Ascending aorta (tissue), 2 donors: ENCODE data around the gene CBLN3. TPM values are rescaled to one million over a fixed set of nuclear protein-coding genes. Genes with fewer than 3 reads are reported as not detected.
"Not testable (repeated sequence)": the region's sequence is repeated elsewhere in the genome, so short reads cannot be mapped to it uniquely, and the experiment has no call there.

Source experiments
- DNase-seq, 2 donors: peaks; one replicate each; pipeline ENCODE4 v3.0.0-alpha.2; 2019; ENCODE audit warnings: low spot score in 2 of 2
- H3K27ac ChIP-seq, 2 donors: fragments of 200-600 bp; sonication (generic); one replicate each; pipeline ENCODE4 v1.5.1; 2016 to 2017; ENCODE audit warnings: mild to moderate bottlenecking in 1 of 2
- H3K27me3 ChIP-seq: fragments of 200-600 bp; sonication (generic); one replicate; pipeline ENCODE4 v1.5.1; 2017
- H3K36me3 ChIP-seq, 2 donors: fragments of 200-600 bp; sonication (generic); one replicate each; pipeline ENCODE4 v1.5.1; 2016
- H3K4me1 ChIP-seq, 2 donors: fragments of 200-600 bp; sonication (generic); one replicate each; pipeline ENCODE4 v1.5.1; 2016 to 2017; ENCODE audit warnings: mild to moderate bottlenecking in 1 of 2
- H3K4me3 ChIP-seq, 2 donors: fragments of 200-600 bp; sonication (generic); one replicate each; pipeline ENCODE4 v1.5.1; 2016 to 2017; ENCODE audit warnings: mild to moderate bottlenecking in 1 of 2
- H3K9me3 ChIP-seq, 2 donors: fragments of 200-600 bp; sonication (generic); one replicate each; pipeline ENCODE4 v1.5.1; 2016
- intact Hi-C: fragments of 100-400 bp; cut with DNase I; formaldehyde crosslinking; loops from one replicate; pipeline ENCODE4 v1.15.1; 2023
- total RNA-seq: library from RNA; depleted of rRNA; stranded (reverse); fragments of >200 nt; gene quantifications from one replicate; pipeline ENCODE4 v1.1.0, GENCODE V29; 2016
- TF ChIP-seq, protein P1 (sequence below), 3 experiments: fragments of 200-600 bp in 2 of 3; fragments of 450-650 bp in 1 of 3; sonication (generic) in 2 of 3; IDR thresholded peaks; one replicate each; pipeline ENCODE4 v1.5.1; 2016 to 2019; ENCODE audit warnings: antibody characterized with exemption in 3 of 3, mild to moderate bottlenecking in 1 of 3, moderate library complexity in 1 of 3

The CBLN3 gene
- total RNA-seq, 1 donor from 2014 or later = 2.2 TPM

DNA sequence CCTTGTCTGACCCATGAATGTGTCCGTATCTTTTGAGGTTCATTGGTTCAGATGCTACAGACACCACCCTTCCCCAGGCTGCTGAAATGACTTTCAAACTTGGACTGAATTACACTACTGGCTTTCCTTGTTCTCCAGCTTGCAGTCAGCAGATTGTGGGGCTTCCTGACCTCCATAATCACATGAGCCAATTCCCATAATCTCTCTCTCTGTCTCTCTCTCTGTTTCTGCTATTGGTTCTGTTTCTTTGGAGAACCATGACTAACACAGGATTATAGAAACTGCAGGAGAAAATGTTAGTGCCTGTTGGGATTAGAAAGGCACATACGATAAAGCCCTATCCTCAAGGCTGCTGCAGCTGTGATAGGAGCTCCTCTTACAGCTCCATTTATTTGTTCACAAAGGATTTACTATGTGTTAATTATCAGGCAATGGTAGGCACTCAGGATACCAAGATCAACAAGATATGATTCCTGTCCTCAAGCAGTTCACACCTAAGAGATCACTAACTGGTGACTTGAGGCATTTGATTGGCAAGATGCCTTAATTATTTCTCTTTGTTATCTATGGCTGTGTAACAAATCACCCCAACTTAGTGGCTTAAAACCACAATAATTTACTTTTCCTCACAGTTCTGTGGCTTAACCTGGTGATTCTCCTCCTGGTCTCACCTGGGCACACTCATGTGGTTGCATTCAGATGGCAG is 40.8 kb downstream of the CBLN3 start:
- no peak overlapping the region for H3K27ac ChIP-seq
- TF ChIP-seq, protein P1, sequence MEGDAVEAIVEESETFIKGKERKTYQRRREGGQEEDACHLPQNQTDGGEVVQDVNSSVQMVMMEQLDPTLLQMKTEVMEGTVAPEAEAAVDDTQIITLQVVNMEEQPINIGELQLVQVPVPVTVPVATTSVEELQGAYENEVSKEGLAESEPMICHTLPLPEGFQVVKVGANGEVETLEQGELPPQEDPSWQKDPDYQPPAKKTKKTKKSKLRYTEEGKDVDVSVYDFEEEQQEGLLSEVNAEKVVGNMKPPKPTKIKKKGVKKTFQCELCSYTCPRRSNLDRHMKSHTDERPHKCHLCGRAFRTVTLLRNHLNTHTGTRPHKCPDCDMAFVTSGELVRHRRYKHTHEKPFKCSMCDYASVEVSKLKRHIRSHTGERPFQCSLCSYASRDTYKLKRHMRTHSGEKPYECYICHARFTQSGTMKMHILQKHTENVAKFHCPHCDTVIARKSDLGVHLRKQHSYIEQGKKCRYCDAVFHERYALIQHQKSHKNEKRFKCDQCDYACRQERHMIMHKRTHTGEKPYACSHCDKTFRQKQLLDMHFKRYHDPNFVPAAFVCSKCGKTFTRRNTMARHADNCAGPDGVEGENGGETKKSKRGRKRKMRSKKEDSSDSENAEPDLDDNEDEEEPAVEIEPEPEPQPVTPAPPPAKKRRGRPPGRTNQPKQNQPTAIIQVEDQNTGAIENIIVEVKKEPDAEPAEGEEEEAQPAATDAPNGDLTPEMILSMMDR (IDR thresholded peaks at IDR 0.05) = no peak

DNA sequence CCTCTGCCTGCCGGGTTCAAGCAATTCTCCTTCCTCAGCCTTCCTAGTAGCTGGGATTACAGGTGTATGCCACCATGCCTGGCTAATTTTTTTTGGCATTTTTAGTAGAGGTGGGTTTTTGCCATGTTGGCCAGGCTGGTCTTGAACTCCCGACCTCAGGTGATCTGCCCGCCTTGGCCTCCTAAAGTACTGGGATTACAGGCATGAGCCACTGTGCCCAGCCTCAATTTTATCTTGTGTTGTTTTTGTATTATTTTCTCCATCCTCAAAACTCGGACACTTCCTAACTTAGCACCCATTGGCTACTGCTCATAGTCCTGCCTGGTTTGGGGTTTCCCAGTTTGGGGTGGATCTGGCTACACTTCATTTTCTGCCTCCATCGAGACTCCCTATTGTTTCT is 41.9 kb downstream of the CBLN3 start:
- intact Hi-C loops, H3K9me3 ChIP-seq: not testable (repeated sequence)

More for the DNA sequence above, 40.8 kb downstream of the CBLN3 start:
- no peaks in the 10 kb centered on the region for H3K9me3 ChIP-seq
- H3K4me1 ChIP-seq = no peaks in the 10 kb centered on the region
- intact Hi-C loops = no loop called here
- H3K4me3 ChIP-seq = no peak overlapping the region
- H3K36me3 ChIP-seq = no peaks in the 10 kb centered on the region
- no peaks in the 10 kb centered on the region for H3K27me3 ChIP-seq
- DNase-seq = no peak

DNA sequence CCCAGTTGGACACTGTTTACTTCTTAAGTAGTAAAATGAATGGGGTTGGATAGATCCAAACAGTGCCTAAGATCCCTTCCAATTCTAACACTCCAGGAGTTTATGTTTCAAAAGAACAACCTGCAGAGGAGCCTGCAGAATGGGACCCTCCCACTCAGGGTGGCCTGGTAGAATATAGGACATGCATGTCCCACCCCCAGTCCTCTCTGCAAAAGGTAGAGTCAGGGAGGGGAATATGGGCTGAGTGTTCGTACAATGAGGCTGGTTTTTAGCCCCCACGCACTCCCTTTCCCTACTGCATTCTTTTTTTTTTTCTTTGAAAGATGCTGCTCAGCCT is 42.5 kb downstream of the CBLN3 start:
- no peaks in the 10 kb centered on the region for H3K9me3 ChIP-seq
- H3K27me3 ChIP-seq = no peaks in the 10 kb centered on the region
- H3K36me3 ChIP-seq = no peaks in the 10 kb centered on the region
- H3K4me3 ChIP-seq = no peak overlapping the region
- no peak for DNase-seq
- H3K27ac ChIP-seq = no peak overlapping the region
- intact Hi-C loops = no loop called here
- TF ChIP-seq, protein P1 (IDR thresholded peaks at IDR 0.05) = no peak
- H3K4me1 ChIP-seq = no peaks in the 10 kb centered on the region

More for the DNA sequence above, 41.9 kb downstream of the CBLN3 start:
- not testable (repeated sequence) for H3K27me3 ChIP-seq, DNase-seq, H3K36me3 ChIP-seq, H3K27ac ChIP-seq, H3K4me1 ChIP-seq, H3K4me3 ChIP-seq

DNA sequence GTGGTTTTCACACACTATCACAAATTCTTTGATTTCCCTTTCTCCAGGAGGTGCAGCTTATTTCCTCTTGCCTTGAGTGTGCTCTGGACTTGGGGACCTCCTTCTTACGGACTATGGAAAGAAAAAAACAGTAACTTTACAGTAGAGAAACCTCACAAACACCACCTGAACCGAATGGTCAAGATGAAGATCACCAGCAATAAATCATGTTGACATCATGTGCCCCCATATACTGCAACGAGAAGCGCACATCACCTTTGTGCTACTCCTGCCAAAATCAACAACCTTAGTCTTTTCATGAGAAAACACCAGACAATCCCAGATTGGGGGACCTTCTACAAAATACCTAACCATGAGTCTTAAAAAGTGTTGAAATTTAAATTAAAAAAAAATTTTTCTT is 43.9 kb downstream of the CBLN3 start:
- H3K27me3 ChIP-seq = no peaks in the 10 kb centered on the region
- intact Hi-C loops = no loop called here
- H3K4me1 ChIP-seq = no peaks in the 10 kb centered on the region
- TF ChIP-seq, protein P1 (IDR thresholded peaks at IDR 0.05) = no peak
- H3K4me3 ChIP-seq = no peak overlapping the region
- no peak overlapping the region for H3K27ac ChIP-seq
- H3K36me3 ChIP-seq = no peaks in the 10 kb centered on the region
- no peaks in the 10 kb centered on the region for H3K9me3 ChIP-seq
- DNase-seq = no peak

DNA sequence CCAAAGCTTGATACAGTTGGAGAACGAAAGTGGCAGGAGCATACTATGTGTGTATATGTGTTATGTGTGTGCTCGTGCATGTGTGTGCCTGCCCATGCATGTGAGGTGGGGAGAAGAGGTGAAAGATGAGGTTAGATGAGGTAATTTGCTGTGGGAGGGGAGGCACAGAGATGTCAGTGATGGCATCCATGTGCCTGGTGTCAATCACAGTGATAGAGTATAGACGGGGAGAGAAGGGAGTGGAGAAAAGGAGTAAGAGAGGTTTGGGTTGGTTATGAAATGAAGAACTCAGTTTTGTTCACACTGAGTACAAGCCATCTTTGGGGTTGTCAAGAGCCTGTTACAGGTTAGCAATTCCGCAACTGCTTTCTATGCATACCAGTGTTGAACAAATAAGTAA is 45.3 kb downstream of the CBLN3 start:
- DNase-seq = no peak
- Histone ChIP-seq H3K4me3 (no peak overlapping the region), H3K27ac (no peak overlapping the region), H3K9me3 (no peaks in the 10 kb centered on the region), H3K36me3 (no peaks in the 10 kb centered on the region), H3K27me3 (no peaks in the 10 kb centered on the region), H3K4me1 (no peaks in the 10 kb centered on the region)
- TF ChIP-seq, protein P1 (IDR thresholded peaks at IDR 0.05) = no peak
- intact Hi-C loops = no loop called here

DNA sequence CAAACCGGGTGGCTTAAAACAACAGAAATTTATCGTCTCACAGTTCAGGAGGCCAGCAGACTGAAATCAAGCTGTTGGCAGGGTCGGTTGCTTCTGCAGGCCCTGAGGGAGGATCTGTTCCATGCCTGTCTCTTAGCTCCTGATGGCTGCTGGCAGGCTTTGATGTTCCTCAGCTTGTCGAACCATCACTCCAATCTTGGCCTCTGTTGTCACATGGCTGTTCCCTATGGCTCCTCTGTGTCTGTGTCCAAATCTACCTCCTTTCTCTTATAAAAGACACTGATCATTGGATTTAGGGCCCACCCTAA is 47.5 kb downstream of the CBLN3 start:
- H3K27ac ChIP-seq = no peak overlapping the region
- H3K27me3 ChIP-seq = no peaks in the 10 kb centered on the region
- no peaks in the 10 kb centered on the region for H3K4me1 ChIP-seq
- H3K4me3 ChIP-seq = no peak overlapping the region
- DNase-seq = no peak
- TF ChIP-seq, protein P1 (IDR thresholded peaks at IDR 0.05) = no peak
- H3K9me3 ChIP-seq = no peaks in the 10 kb centered on the region
- H3K36me3 ChIP-seq = peaks cover 0 to 2% of the 10 kb centered on the region in 2 donors
- intact Hi-C loops = no loop called here
